GM19351 (cell line): ENCODE measurements around the gene TMEM161A.
"Not testable (repeated sequence)": the region's sequence is repeated elsewhere in the genome, so short reads cannot be mapped to it uniquely, and the experiment has no call there.

Experiments used
- ATAC-seq: cut with Tn5 transposase; IDR thresholded peaks from one replicate; pipeline ENCODE4 v1.9.1; 2021; ENCODE audit warnings: mild to moderate bottlenecking, moderate library complexity; ENCODE audit not compliant: unreplicated experiment

TMEM161A gene

DNA sequence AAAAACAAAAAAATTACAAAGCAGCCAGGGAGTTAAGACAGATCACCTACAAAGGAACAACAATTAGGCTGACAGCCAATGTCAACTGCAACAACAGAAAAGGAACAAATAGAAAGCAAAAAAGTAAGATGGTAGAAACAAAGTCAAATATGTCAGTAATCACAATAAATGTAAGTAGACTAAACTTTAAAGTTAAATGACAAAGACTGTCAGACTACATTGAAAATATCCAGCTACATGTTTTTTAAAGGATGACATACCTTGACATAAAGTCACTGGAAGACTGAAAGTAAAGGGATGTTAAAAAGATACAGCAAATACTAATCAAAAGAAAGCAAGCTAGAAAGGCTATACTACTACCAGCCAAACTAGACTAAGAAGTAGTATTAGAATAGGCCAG lies 14.9 kb downstream of the TMEM161A start:
- no peak for ATAC-seq

- ATAC-seq, result no peak
Observed at GRCh38 chr19:19122902-19123301, 15.4 kb downstream of the TMEM161A start.

DNA sequence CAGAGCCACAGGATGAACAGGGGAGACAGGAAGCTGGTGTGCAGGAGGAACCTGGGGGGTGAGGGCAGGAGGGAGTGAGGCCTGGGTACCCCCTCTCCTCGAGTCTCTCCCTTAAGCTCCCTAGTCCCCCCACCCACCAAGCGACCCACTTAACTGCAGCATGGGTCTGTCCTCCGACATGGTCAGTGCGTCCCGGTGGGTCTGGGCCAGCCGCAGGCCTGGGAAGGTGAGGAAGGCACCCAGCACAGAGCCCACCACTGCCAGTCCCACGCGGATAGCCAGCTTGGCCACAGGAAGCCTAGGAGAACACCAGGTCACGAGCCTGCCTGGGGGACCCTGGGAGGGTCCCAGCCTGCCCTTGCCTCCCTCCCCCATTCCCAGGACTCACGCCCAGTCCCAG lies 16.9 kb downstream of the TMEM161A start:
- no peak for ATAC-seq

- ATAC-seq, result no peak
Observed at GRCh38 chr19:19120308-19121231, 17.7 kb downstream of the TMEM161A start.

DNA sequence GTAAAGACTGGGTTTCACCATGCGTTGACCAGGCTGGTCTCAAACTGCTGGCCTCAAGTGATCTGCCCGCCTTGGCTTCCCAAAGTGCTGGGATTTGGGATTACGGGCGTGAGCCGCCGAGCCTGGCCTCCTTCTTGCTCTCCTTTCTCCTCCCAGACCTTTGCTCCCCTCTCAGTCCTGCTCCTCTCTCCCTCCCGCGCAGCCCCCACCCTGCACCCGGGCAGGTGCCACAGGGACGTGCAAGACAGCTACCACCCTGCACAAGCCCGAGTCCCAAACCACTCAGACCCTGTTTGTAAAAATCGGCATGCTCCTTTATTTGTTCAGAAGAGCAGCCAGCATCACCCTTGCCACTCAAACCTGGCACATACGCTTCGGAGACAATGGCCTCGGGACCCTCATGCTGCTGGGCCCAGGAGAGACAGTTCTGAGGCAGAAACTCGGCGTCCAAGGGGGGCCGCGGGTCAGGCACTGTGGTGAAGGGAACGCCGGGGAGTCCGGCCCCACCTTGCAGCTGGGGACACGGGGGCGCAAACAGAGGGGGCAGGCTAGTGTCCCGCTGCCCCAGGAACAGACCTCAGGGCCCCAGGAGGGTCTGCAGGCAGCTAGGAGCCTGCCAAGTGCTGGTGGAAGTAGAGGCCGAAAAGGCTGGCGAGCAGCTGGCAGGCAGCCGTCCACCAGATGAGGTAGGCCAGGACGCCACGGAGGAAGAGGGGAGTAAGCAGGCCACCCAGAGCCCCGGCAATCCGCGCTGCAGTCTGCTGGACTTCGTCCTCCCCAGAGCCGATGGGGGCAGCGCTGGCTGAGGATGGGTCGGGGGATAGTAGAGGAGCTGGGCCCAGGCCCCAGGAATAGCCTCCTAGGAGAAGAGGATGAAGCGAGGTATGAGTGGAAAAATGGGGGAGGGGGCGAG lies 18.7 kb downstream of the TMEM161A start:
- no peak for ATAC-seq

GRCh38 chr19:19115954-19116353 lies 22.3 kb downstream of the TMEM161A start:
- ATAC-seq, result no peak

- no peak for ATAC-seq
Observed at GRCh38 chr19:19113040-19113626, 25.1 kb downstream of the TMEM161A start.

GRCh38 chr19:19111967-19112580 lies 26.2 kb downstream of the TMEM161A start:
- ATAC-seq, result no peak

DNA sequence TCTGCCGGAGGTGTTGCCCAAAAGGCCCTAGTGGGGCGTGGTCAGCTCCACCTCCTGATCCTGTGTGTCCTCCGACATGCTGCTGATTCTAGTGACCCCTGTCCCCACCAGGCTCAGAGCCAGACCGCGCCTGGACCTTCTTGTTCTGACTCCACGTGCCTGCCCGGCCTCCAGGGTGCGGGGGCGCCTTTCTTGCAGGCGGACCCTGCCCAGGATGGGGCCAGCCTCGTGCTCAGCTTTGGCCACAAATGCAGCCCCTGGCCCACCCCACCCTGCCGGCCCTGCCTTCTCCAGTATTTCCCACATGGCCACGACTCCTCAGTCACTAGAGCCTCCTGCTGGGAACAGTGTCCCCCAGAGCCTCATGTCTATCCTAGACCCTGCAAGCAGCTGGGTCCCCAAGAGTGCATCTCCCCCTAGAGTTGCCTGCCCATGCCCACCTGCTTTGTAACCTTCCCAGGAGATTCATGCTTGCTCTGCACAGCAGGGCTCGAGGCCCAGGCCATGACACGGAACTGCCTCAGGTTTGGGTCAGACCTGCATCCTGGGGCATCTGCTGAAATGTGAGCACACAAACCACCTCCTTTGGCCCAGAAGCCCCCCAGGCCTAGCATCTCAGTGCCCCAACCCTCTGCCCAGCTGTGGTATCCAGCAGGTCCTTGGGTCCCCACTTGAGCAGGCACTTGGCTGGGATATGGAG lies 27.0 kb downstream of the TMEM161A start:
- ATAC-seq, result no peak

DNA sequence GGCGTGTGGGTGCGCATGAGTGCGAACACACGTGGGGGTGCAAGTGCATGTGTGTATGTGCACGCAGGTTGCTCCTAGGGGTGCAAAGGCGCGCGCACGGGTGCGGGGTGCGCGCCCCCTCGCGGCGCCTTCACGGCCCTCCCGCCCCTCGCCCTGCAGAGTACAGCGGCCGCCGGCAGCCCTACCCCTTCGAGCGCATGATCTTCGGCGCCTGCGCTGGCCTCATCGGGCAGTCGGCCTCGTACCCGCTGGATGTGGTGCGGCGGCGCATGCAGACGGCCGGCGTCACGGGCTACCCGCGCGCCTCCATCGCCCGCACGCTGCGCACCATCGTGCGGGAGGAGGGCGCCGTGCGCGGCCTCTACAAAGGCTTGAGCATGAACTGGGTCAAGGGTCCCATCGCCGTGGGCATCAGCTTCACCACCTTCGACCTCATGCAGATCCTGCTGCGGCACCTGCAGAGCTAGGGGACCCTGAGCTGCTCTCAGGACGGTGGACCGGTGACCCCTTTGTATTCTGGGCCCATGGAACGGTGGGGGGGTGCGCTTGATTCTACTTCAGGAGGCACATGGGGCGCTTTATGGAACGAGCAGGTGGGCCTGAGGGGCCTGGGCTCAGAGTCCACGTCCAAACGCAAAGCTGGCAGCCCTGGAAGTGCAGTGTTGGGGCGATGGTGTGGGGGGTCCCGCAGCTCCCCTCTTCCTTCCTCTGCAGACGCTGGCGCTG lies 27.7 kb downstream of the TMEM161A start:
- no peak for ATAC-seq

GRCh38 chr19:19109601-19110000 lies 28.7 kb downstream of the TMEM161A start:
- no peak for ATAC-seq

GRCh38 chr19:19107654-19108053 lies 30.6 kb downstream of the TMEM161A start:
- ATAC-seq, result no peak

DNA sequence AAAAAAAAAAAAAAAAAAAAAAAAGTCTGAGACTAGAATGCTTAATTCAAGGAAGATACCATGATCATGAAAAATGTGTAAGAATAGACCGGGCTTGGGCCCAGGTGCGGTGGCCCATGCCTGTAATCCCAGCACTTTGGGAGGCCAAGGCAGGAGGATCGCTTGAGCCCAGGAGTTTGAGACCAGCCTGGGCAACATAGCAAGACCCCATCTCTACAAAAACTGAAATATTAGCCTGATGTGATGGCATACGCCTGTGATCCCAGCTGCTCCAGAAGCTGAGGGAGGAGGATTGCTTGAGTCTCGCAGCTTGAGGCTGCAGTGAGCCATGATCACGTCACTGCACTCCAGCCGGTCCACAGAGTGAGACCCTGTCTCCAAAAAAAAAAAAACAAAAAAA lies 31.3 kb downstream of the TMEM161A start:
- ATAC-seq, result not testable (repeated sequence)

- no peak for ATAC-seq
Observed at GRCh38 chr19:19106056-19106551, 32.2 kb downstream of the TMEM161A start.

- ATAC-seq, result no peak
Observed at GRCh38 chr19:19105365-19106055, 32.8 kb downstream of the TMEM161A start.

- ATAC-seq, result no peak
Observed at GRCh38 chr19:19103167-19103566, 35.1 kb downstream of the TMEM161A start.

DNA sequence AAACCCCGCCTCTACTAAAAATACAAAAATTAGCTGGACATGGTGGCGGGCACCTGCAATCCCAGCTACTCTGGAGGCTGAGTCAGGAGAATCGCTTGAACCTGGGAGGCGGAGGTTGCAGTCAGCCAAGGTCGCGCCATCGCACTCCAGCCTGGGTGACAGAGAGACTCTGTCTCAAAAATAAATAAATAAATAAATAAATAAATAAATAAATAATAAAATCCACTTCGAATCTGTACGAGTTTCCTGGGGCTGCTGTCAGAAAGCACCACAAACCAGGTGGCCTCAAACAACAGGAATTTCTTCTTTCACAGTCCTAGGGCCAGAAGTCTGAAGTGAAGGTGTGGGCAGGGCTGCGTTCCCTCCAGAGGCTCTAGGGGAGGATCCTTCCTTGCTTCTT lies 35.7 kb downstream of the TMEM161A start:
- ATAC-seq, result not testable (repeated sequence)

DNA sequence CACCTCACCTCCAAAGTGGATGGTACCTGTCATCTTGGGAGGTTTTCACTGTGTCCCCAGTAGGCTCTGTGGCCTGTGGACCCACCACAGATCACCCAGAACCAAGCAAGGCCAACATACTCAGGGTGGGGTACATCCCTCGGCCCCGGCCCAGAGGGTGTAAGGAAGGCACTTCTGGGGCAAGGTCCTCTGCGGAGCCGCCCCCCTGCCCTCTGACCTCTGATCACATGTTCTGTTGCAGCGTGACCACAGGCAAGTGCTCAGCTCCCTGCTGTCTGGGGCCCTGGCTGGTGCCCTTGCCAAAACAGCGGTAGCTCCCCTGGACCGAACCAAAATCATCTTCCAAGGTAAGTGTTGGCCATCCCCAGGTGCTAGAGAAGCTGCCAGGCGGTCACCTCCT lies 36.7 kb downstream of the TMEM161A start:
- ATAC-seq, result no peak
